ENCODE data around the gene NAA10. TPM values are rescaled to one million over a fixed set of nuclear protein-coding genes. Genes with fewer than 3 reads are reported as not detected.
A peak's percentile ranks its signal among the peaks of the same experiment; 100 is the strongest.

NAA10 gene
- total RNA-seq, 1 donor from 2014 or later = 87.2 TPM

DNA sequence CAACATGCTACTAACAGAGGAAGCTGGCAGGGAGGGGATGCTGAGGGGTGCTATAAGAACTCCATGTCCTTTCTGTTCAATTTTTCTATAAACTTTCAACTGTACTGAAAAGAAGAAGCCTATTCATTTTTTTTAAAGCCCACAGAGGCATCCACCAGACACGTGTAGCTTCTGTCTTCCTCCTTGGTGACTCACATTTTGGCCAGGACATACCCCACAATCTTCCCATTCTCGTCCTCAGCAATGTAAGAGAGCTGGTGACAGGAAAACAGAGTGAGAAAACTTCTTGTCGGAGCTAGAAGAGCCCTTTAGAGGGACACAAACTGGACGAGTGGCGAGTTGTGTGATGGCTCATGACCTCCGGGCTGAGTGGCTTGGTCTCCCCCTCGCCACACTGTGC, 1.1 kb downstream of the NAA10 start:
- no peak for DNase-seq (ENCODE audit: low spot score)
- intact Hi-C loops (cut with DNase I) = loop anchor here (2.0 kb wide), 1 partner anchor 37 kb away; the partner anchor contains the start of gene HCFC1

GRCh38 chrX:153932220-153932915, 2.5 kb downstream of the NAA10 start:
- no peak for DNase-seq (ENCODE audit: low spot score)
- intact Hi-C loops (cut with DNase I) = no loop called here

DNA sequence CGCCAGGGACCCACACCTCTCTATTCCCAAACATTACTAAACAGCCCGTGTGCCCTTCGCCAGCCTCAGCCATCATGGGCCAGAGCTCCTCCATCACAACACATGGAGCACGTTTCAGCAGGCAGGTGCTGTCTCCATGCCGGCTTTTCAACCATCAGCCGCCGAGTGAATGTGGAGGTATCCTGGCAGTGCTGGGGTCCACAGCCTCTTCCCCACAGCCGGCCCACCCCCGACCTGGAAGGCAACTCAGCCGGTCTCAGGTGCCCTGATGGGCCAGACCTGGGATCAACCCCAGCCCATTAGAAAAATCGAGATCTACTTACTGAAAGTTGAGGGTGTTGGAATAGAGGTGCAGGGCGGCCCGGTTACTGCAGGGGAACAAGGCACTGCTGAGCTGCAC, 3.1 kb downstream of the NAA10 start:
- DNase-seq (ENCODE audit: low spot score) = no peak
- intact Hi-C loops (cut with DNase I) = no loop called here

GRCh38 chrX:153931151-153931550, 3.7 kb downstream of the NAA10 start:
- no peak for DNase-seq (ENCODE audit: low spot score)

DNA sequence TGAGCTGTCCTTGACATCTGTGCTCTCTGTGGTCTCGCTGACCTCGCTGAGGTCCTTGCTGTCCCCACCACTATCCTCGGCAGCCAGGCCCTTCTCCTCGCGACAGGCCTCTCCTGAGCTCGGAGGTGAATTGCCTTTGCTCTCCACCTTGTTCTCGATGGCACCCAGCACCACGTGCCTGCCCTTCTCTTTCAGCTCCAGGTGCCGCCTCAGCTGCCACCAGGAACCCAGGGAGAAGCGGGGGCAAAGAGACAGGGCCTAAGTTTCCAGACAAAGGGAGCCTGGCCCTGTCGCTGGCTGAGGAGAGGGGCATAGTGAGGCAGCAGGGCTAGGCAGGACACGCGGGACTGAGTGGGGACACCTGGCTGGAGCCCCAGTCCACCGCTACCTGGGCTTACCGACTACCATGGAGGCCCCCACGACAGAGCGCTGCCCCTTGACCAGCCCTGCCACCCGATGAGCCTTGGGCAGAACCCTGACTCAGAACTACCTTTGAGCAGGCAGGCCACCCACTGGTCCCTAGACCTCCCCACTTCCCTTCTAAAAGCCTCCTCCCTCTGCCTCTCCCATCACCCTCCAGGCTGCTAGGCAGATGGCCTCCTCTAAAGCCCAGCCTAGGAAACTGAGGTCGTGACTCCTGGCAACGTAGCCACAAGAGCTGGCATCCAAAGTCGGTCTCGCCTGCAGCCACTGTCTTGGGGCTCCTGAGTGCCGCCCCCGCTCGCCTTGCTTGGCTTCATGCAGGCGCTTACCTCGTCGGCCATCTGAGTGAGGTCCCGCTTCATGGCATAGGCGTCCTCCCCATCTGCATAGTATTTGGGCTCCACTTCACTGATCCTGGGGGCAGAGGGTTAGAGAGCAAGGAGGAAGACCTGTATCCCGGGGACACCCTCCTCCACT, 4.6 kb downstream of the NAA10 start:
- no peak for DNase-seq (ENCODE audit: low spot score)
- intact Hi-C loops (cut with DNase I) = no loop called here

More at GRCh38 chrX:153931151-153931550, 3.7 kb downstream of the NAA10 start:
- intact Hi-C loops (cut with DNase I) = no loop called here

DNA sequence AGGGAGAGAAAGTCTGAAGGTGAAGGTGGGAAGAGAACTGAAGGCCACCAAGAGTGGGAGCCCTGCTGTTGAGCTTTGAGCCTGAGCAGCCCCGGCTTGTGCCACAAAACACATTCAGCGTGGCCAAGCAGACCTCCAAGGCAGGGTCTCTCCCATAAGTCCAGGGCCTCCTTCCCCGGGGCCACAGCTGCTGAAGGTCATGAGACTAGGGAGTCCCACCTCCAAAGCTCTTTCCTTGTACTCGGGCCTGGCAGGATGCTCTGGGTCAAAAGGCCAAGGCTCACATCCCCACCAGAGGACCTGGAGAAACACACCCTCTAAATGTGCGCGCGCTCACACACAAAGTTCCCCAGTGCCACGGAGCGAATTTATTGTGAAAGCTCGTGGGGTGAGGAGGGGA, 5.3 kb downstream of the NAA10 start:
- no peak for DNase-seq (ENCODE audit: low spot score)
- intact Hi-C loops (cut with DNase I) = no loop called here

GRCh38 chrX:153928846-153929245, 6.0 kb downstream of the NAA10 start:
- intact Hi-C loops (cut with DNase I) = loop anchor here (1.0 kb wide), 1 partner anchor 135 kb away; the partner anchor contains the start of genes IDH3G and SSR4
- DNase-seq (ENCODE audit: low spot score) = no peak

GRCh38 chrX:153927922-153928760, 6.7 kb downstream of the NAA10 start:
- peak; percentile 98 for DNase-seq (ENCODE audit: low spot score)
- intact Hi-C loops (cut with DNase I) = loop anchor here (1.0 kb wide), 1 partner anchor 134 kb away; the partner anchor contains the start of genes IDH3G and SSR4

- intact Hi-C loops (cut with DNase I) = no loop called here
- no peak for DNase-seq (ENCODE audit: low spot score)
Measured at GRCh38 chrX:153927672-153927921, 7.2 kb downstream of the NAA10 start.

- DNase-seq (ENCODE audit: low spot score) = peak; percentile 93
- intact Hi-C loops (cut with DNase I) = no loop called here
Measured at GRCh38 chrX:153926858-153927671, 7.8 kb downstream of the NAA10 start.

- no peak for DNase-seq (ENCODE audit: low spot score)
- intact Hi-C loops (cut with DNase I) = no loop called here
Measured at GRCh38 chrX:153926552-153926857, 8.3 kb downstream of the NAA10 start.

DNA sequence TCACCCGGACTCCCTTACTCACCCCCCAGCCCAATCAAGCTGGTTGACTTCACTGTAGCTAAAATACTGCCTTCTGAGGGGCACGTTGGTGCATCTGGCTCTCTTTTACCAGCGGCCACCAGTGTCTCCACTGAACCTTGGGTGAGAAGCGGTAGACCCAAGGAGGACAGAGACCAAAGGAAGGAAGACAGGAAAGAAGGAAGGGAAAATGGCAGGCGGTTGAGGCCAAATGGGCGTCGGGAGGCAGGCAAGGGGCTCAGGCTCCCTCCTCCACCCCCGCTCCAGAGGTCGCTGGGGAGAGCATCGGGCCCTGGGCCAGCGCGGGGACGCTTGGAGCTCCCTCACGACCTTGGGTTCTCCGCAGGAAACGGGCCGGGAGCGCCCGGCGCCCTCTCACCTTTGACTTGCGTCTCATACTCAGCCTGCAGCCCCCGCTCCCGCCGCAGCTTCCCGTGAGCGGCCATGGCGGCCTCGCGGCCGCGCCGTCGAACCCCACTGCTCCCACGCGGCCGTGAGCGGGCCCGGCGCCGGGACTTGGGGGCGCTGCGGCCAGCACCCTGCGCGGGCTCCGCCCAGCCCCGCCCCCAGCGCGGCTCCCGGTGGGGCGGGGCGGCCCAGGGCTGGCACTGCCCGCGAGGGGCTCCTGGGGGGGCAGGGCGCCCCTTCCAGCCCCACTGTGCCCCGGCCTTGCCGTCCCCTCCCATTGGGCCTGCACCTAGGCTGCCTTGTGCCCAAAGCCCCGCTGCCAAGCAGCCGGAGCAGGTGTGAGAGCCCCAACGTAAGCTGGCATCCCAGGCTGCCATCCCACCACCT, 8.9 kb downstream of the NAA10 start, which contains the start of gene ARHGAP4:
ARHGAP4 (minus strand) TSS at position 526 of the 813 bp plus-strand sequence; CDS start at position 464, 62 bp downstream.
- no peak for DNase-seq (ENCODE audit: low spot score)
- intact Hi-C loops (cut with DNase I) = no loop called here

GRCh38 chrX:153925387-153925738, 9.5 kb downstream of the NAA10 start:
- intact Hi-C loops (cut with DNase I) = no loop called here
- no peak for DNase-seq (ENCODE audit: low spot score)

GRCh38 chrX:153924149-153924861, 10.5 kb downstream of the NAA10 start:
- DNase-seq (ENCODE audit: low spot score) = no peak
- intact Hi-C loops (cut with DNase I) = no loop called here

- intact Hi-C loops (cut with DNase I) = no loop called here
- peak; percentile 88 for DNase-seq (ENCODE audit: low spot score)
Measured at GRCh38 chrX:153922932-153923857, 11.6 kb downstream of the NAA10 start.

DNA sequence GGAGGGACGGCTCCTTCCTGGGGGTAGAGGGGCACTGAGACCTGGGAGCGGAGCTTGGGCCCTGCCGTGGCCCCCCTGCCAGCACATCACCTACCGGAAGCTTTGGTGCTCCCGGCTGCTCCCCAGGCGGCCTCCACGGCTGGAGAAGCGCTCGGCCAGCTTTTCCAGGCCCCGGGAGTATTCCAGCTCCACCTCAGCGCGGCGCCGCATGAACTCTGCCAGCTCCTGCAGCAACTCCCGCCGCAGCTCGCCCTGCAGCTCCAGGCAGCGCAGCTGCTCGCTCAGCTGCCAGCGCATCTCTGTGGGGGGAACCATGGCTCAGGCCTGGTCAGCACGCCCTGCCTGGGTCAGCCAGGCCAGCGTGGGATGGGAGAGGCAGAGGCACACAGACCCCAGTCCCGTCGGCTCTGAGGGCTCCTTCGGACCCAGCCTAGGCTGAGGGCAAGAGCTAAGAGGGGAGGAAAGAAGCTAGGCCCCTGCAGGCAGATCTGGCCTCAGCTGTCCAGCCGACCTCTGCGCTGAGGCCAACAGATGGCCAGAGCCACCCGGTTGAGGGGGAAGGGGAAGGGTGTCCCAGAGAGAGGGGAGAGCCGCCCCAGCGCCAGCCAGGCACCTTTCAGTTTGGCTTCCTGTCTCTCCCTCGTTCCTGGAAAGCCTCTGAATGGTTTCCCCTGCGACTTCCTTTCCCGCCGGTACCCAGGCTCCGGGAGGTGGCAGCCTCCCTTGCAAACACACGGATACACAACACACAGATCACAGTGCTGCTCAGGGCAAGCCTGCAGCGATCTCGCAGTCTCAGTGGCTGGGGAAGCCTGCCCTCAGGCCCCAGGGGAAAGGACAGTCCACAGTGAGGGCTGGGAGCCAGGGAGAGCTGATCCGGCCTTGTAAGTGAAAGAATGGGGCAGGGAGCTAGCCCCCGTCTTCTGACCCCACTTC, 13.1 kb downstream of the NAA10 start:
- intact Hi-C loops (cut with DNase I) = no loop called here
- DNase-seq (ENCODE audit: low spot score) = no peak
